Esophagus muscularis mucosa (tissue), 4 donors: ENCODE results near the gene RAB37. TPM values are rescaled to one million over a fixed set of nuclear protein-coding genes. Genes with fewer than 3 reads are reported as not detected.
A peak's percentile ranks its signal among the peaks of the same experiment; 100 is the strongest.

ENCODE experiments used
- DNase-seq: peaks from one replicate; pipeline ENCODE4 v3.0.0-alpha.2; 2017; ENCODE audit errors: extremely low spot score
- H3K27ac ChIP-seq, 4 donors: fragments of 200-600 bp; sonication (generic); replicated peaks in 1 of 4; 1 replicate in 3 of 4; 2 replicates in 1 of 4; pipeline ENCODE4 v1.5.1; 2016 to 2019; ENCODE audit warnings: mild to moderate bottlenecking in 1 of 4
- H3K27me3 ChIP-seq, 4 donors: fragments of 200-600 bp; sonication (generic); one replicate each; pipeline versions ENCODE4 v1.5.1 to v1.6.0; 2016 to 2019
- H3K36me3 ChIP-seq, 4 donors: fragments of 200-600 bp; sonication (generic); one replicate each; pipeline ENCODE4 v1.5.1; 2016 to 2019
- H3K4me1 ChIP-seq, 4 donors: fragments of 200-600 bp; sonication (generic); one replicate each; pipeline ENCODE4 v1.5.1; 2016 to 2019
- H3K4me3 ChIP-seq, 4 donors: fragments of 200-600 bp; sonication (generic); 1 replicate in 2 of 4; 2 replicates in 2 of 4; pipeline ENCODE4 v1.5.1; 2016 to 2019; ENCODE audit warnings: mild to moderate bottlenecking in 4 of 4, moderate library complexity in 1 of 4
- H3K9me3 ChIP-seq, 4 donors: fragments of 200-600 bp; sonication (generic); 1 replicate in 3 of 4; 2 replicates in 1 of 4; pipeline ENCODE4 v1.5.1; 2016 to 2019
- CTCF ChIP-seq, 3 experiments: fragments of 200-600 bp in 2 of 3; fragments of 450-650 bp in 1 of 3; sonication (generic) in 2 of 3; IDR thresholded peaks; one replicate each; pipeline ENCODE4 v1.5.1; 2017 to 2019; ENCODE audit warnings: antibody characterized with exemption in 3 of 3, mild to moderate bottlenecking in 2 of 3, moderate library complexity in 1 of 3
- EP300 ChIP-seq: sonication (generic); formaldehyde crosslinking; IDR thresholded peaks from one replicate; pipeline ENCODE4 v1.6.1; 2017; ENCODE audit warnings: antibody characterized with exemption
- POLR2A ChIP-seq: fragments of 450-650 bp; IDR thresholded peaks from one replicate; pipeline ENCODE4 v1.6.1; 2017; ENCODE audit warnings: antibody characterized with exemption, moderate library complexity, mild to moderate bottlenecking, low read depth
- POLR2AphosphoS5 ChIP-seq, 2 donors: sonication (generic); formaldehyde crosslinking; IDR thresholded peaks; one replicate each; pipeline ENCODE4 v1.6.1; 2017; ENCODE audit warnings: antibody characterized with exemption in 2 of 2
- WGBS: methylation state at CpG from one replicate; pipeline ENCODE4 v1.1.5; 2018; 5-methylcytosine and 5-hydroxymethylcytosine counted together
- intact Hi-C: fragments of 100-400 bp; cut with DNase I; formaldehyde crosslinking; loops from one replicate; pipeline ENCODE4 v1.15.1; 2023
- total RNA-seq, 4 donors: library from RNA; depleted of rRNA; stranded (reverse); fragments of >200 nt; gene quantifications; one replicate each; pipeline versions ENCODE4 v1.1.0 to v1.2.1, GENCODE V29; 2016

The RAB37 gene
- total RNA-seq, 4 donors from 2014 or later = 1.4 to 3.3 (median 2.5) TPM

GRCh38 chr17:74776044-74776962, 39.2 kb downstream of the RAB37 start, which contains the start of gene NAT9:
Gene NAT9 (minus strand): TSS chr17:74776345. CDS start chr17:74775698, 647 bp downstream.
- peak within 1 kb of the TSS; percentile 58 to 83 (median 74) for H3K27ac ChIP-seq
- peak within 1 kb of the TSS; percentile 71 to 97 (median 80) for H3K4me3 ChIP-seq
- H3K9me3 ChIP-seq = no peaks in the 10 kb centered on the region
- H3K36me3 ChIP-seq = peaks cover 23 to 46% (median 37%) of the 10 kb centered on the region in 4 donors
- intact Hi-C loops = loop anchor here (2.0 kb wide), 1 partner anchor 28 kb away; the partner anchor contains the start of gene NHERF1
- peak; percentile 99 for DNase-seq
- no peaks in the 10 kb centered on the region for H3K27me3 ChIP-seq
- under 1% methylated on average over 56 of the region's 64 CpGs for WGBS
- TF ChIP-seq POLR2AphosphoS5 (IDR thresholded peaks at IDR 0.05) (peak; percentile 88 to 98), POLR2A (no peak), CTCF (IDR thresholded peaks at IDR 0.05) (peak in 1 of 3 experiments; percentile 32), EP300 (no peak)
- H3K4me1 ChIP-seq = peaks cover 17 to 54% (median 31%) of the 10 kb centered on the region in 4 donors

- DNase-seq = no peak
- H3K27ac ChIP-seq = peak overlapping the region in 3 of 4 donors; percentile 71 to 83 (median 78)
- H3K36me3 ChIP-seq = peaks cover 17 to 46% (median 31%) of the 10 kb centered on the region in 4 donors
- intact Hi-C loops = loop anchor here (2.0 kb wide), 1 partner anchor 28 kb away; the partner anchor contains the start of gene NHERF1
- 45% methylated on average over 8 of the region's 10 CpGs for WGBS
- H3K4me3 ChIP-seq = peak overlapping the region; percentile 71 to 97 (median 80)
- peaks cover 17 to 54% (median 31%) of the 10 kb centered on the region in 4 donors for H3K4me1 ChIP-seq
- TF ChIP-seq EP300 = no peak
- H3K9me3 ChIP-seq = no peaks in the 10 kb centered on the region
- H3K27me3 ChIP-seq = no peaks in the 10 kb centered on the region
These were observed 39.9 kb downstream of the RAB37 start for GRCh38 chr17:74776990-74777389.

- Histone ChIP-seq H3K27ac (no peak overlapping the region), H3K27me3 (no peaks in the 10 kb centered on the region), H3K9me3 (no peaks in the 10 kb centered on the region), H3K4me1 (peaks cover 17 to 54% (median 31%) of the 10 kb centered on the region in 4 donors), H3K4me3 (no peak overlapping the region), H3K36me3 (peaks cover 6 to 45% (median 20%) of the 10 kb centered on the region in 4 donors)
- no peak for DNase-seq
- intact Hi-C loops = loop anchor here (2.0 kb wide), 1 partner anchor 29 kb away; the partner anchor contains the start of gene NHERF1
- WGBS = 77% methylated on average over 6 of the region's 6 CpGs
- TF ChIP-seq CTCF (IDR thresholded peaks at IDR 0.05) (no peak), POLR2AphosphoS5 (IDR thresholded peaks at IDR 0.05) (no peak)
These were observed 41.0 kb downstream of the RAB37 start for GRCh38 chr17:74777901-74778515.

GRCh38 chr17:74778960-74779359, 41.9 kb downstream of the RAB37 start:
- no peak for DNase-seq
- Histone ChIP-seq H3K27me3 (no peaks in the 10 kb centered on the region), H3K4me3 (no peak overlapping the region), H3K27ac (no peak overlapping the region), H3K9me3 (no peaks in the 10 kb centered on the region), H3K4me1 (peaks cover 17 to 46% (median 31%) of the 10 kb centered on the region in 4 donors), H3K36me3 (peaks cover 0 to 38% (median 12%) of the 10 kb centered on the region in 4 donors)
- 61% methylated on average over 5 of the region's 5 CpGs for WGBS
- no peak for TF ChIP-seq POLR2AphosphoS5 (IDR thresholded peaks at IDR 0.05)
- TF ChIP-seq POLR2A = no peak
- no peak for TF ChIP-seq EP300
- no peak for TF ChIP-seq CTCF (IDR thresholded peaks at IDR 0.05)
- intact Hi-C loops = no loop called here

- 84% methylated on average over 8 of the region's 8 CpGs for WGBS
- TF ChIP-seq CTCF (IDR thresholded peaks at IDR 0.05) (no peak), POLR2AphosphoS5 (IDR thresholded peaks at IDR 0.05) (no peak), EP300 (no peak), POLR2A (no peak)
- H3K9me3 ChIP-seq = no peaks in the 10 kb centered on the region
These were observed 42.4 kb downstream of the RAB37 start for GRCh38 chr17:74779501-74779900.

More at GRCh38 chr17:74779501-74779900, 42.4 kb downstream of the RAB37 start:
- no peak for DNase-seq
- peaks cover 17 to 41% (median 31%) of the 10 kb centered on the region in 4 donors for H3K4me1 ChIP-seq
- no peaks in the 10 kb centered on the region for H3K27me3 ChIP-seq
- peaks cover 0 to 38% (median 11%) of the 10 kb centered on the region in 4 donors for H3K36me3 ChIP-seq
- H3K27ac ChIP-seq = peak overlapping the region in 1 of 4 donors; percentile 30
- no peak overlapping the region for H3K4me3 ChIP-seq
- intact Hi-C loops = no loop called here
